WI38 (cell line): ENCODE measurements around the gene ANO6.

Experiments used
- H3K4me3 ChIP-seq: 2 replicates; pipeline ENCODE4 v1.5.1; 2011; ENCODE audit warnings: low read depth, mild to moderate bottlenecking, control low read depth, low read length
- CTCF ChIP-seq: IDR thresholded peaks from 2 replicates; pipeline ENCODE4 v1.5.1; 2012; ENCODE audit warnings: low read depth, mild to moderate bottlenecking, control low read depth, low read length

Gene ANO6

GRCh38 chr12:45351921-45352670, 136.2 kb downstream of the ANO6 start:
- H3K4me3 ChIP-seq, result no peak overlapping the region
- no peak for TF ChIP-seq CTCF

- TF ChIP-seq CTCF, result no peak
These were observed 138.0 kb downstream of the ANO6 start for GRCh38 chr12:45353944-45354343.

GRCh38 chr12:45354399-45354798, 138.5 kb downstream of the ANO6 start:
- TF ChIP-seq CTCF, result no peak

More at GRCh38 chr12:45353944-45354343, 138.0 kb downstream of the ANO6 start:
- no peak overlapping the region for H3K4me3 ChIP-seq

GRCh38 chr12:45355730-45356129, 139.8 kb downstream of the ANO6 start:
- no peak for TF ChIP-seq CTCF
- H3K4me3 ChIP-seq, result no peak overlapping the region

More at GRCh38 chr12:45354399-45354798, 138.5 kb downstream of the ANO6 start:
- H3K4me3 ChIP-seq, result no peak overlapping the region

GRCh38 chr12:45356822-45357538, 141.1 kb downstream of the ANO6 start:
- no peak for TF ChIP-seq CTCF
- no peak overlapping the region for H3K4me3 ChIP-seq

- TF ChIP-seq CTCF, result no peak
- H3K4me3 ChIP-seq, result no peak overlapping the region
These were observed 141.9 kb downstream of the ANO6 start for GRCh38 chr12:45357539-45358417.
